ENCODE data around the gene USP4. TPM values are rescaled to one million over a fixed set of nuclear protein-coding genes. Genes with fewer than 3 reads are reported as not detected.

USP4 gene
- total RNA-seq, 1 donor from 2014 or later: 55.1 TPM

- TF ChIP-seq CTCF (IDR thresholded peaks at IDR 0.05; ENCODE audit: unreplicated experiment): no peak
- peaks cover 26% of the 10 kb centered on the region for H3K36me3 Mint-ChIP-seq (ENCODE audit: insufficient read depth)
- H3K4me1 Mint-ChIP-seq (ENCODE audit: low read depth): no peaks in the 10 kb centered on the region
- no peak overlapping the region for H3K4me3 Mint-ChIP-seq (ENCODE audit: low read depth)
- DNase-seq (ENCODE audit: low spot score, unreplicated experiment): no peak
- H3K27me3 Mint-ChIP-seq: no peaks in the 10 kb centered on the region
- H3K27ac Mint-ChIP-seq: peak overlapping the region; percentile 59
- H3K9me3 Mint-ChIP-seq (ENCODE audit: low read depth): no peaks in the 10 kb centered on the region
Measured at GRCh38 chr3:49300595-49300994, 39.3 kb downstream of the USP4 start.

- peak overlapping the region; percentile 87 for H3K27ac Mint-ChIP-seq
Measured at GRCh38 chr3:49298511-49298910, 41.3 kb downstream of the USP4 start.

GRCh38 chr3:49296781-49297411, 43.0 kb downstream of the USP4 start:
- no peak for TF ChIP-seq CTCF (IDR thresholded peaks at IDR 0.05; ENCODE audit: unreplicated experiment)
- no peak overlapping the region for H3K4me3 Mint-ChIP-seq (ENCODE audit: low read depth)
- H3K4me1 Mint-ChIP-seq (ENCODE audit: low read depth): no peaks in the 10 kb centered on the region
- no peak overlapping the region for H3K27ac Mint-ChIP-seq
- H3K9me3 Mint-ChIP-seq (ENCODE audit: low read depth): no peaks in the 10 kb centered on the region
- no peak for DNase-seq (ENCODE audit: low spot score, unreplicated experiment)
- peaks cover 34% of the 10 kb centered on the region for H3K36me3 Mint-ChIP-seq (ENCODE audit: insufficient read depth)
- H3K27me3 Mint-ChIP-seq: no peaks in the 10 kb centered on the region

More at GRCh38 chr3:49298511-49298910, 41.3 kb downstream of the USP4 start:
- H3K36me3 Mint-ChIP-seq (ENCODE audit: insufficient read depth): peaks cover 34% of the 10 kb centered on the region
- H3K4me1 Mint-ChIP-seq (ENCODE audit: low read depth): no peaks in the 10 kb centered on the region
- no peak overlapping the region for H3K4me3 Mint-ChIP-seq (ENCODE audit: low read depth)
- H3K9me3 Mint-ChIP-seq (ENCODE audit: low read depth): no peaks in the 10 kb centered on the region
- no peaks in the 10 kb centered on the region for H3K27me3 Mint-ChIP-seq
- no peak for DNase-seq (ENCODE audit: low spot score, unreplicated experiment)
- no peak for TF ChIP-seq CTCF (IDR thresholded peaks at IDR 0.05; ENCODE audit: unreplicated experiment)

GRCh38 chr3:49295489-49296058, 44.3 kb downstream of the USP4 start:
- Mint-ChIP-seq H3K9me3 (ENCODE audit: low read depth) (no peaks in the 10 kb centered on the region), H3K4me3 (ENCODE audit: low read depth) (no peak overlapping the region), H3K27ac (no peak overlapping the region), H3K27me3 (no peaks in the 10 kb centered on the region), H3K36me3 (ENCODE audit: insufficient read depth) (peaks cover 33% of the 10 kb centered on the region), H3K4me1 (ENCODE audit: low read depth) (no peaks in the 10 kb centered on the region)
- TF ChIP-seq CTCF (IDR thresholded peaks at IDR 0.05; ENCODE audit: unreplicated experiment): peak; percentile 64
- DNase-seq (ENCODE audit: low spot score, unreplicated experiment): no peak

GRCh38 chr3:49294343-49294742, 45.5 kb downstream of the USP4 start:
- no peaks in the 10 kb centered on the region for H3K9me3 Mint-ChIP-seq (ENCODE audit: low read depth)

More at GRCh38 chr3:49294343-49294742, 45.5 kb downstream of the USP4 start:
- H3K27me3 Mint-ChIP-seq: no peaks in the 10 kb centered on the region
- no peak for TF ChIP-seq CTCF (IDR thresholded peaks at IDR 0.05; ENCODE audit: unreplicated experiment)
- H3K27ac Mint-ChIP-seq: no peak overlapping the region
- no peaks in the 10 kb centered on the region for H3K4me1 Mint-ChIP-seq (ENCODE audit: low read depth)
- DNase-seq (ENCODE audit: low spot score, unreplicated experiment): no peak
- peaks cover 29% of the 10 kb centered on the region for H3K36me3 Mint-ChIP-seq (ENCODE audit: insufficient read depth)
- H3K4me3 Mint-ChIP-seq (ENCODE audit: low read depth): no peak overlapping the region

Measured in progenitor cell of endocrine pancreas (in vitro differentiated cells).